HFF-Myc (cell line): ENCODE measurements around the gene TDRD9.

ENCODE experiments used
- DNase-seq: peaks from one replicate; pipeline ENCODE4 v3.0.0-alpha.2; 2011; ENCODE audit warnings: low read depth; ENCODE audit errors: extremely low read depth
- H3K4me3 ChIP-seq: replicated peaks from 2 replicates; pipeline ENCODE4 v1.5.1; 2011; ENCODE audit warnings: low read depth, mild to moderate bottlenecking, control low read depth, low read length
- CTCF ChIP-seq: IDR thresholded peaks from 2 replicates; pipeline ENCODE4 v1.5.1; 2012; ENCODE audit warnings: mild to moderate bottlenecking, low read depth, low read length, control low read depth; ENCODE audit errors: missing control alignments

The TDRD9 gene

GRCh38 chr14:103941973-103942736 is 13.9 kb downstream of the TDRD9 start, which contains the start of gene RD3L:
RD3L (minus strand) TSS chr14:103942529; CDS start chr14:103941695, 834 bp downstream.
- DNase-seq = no peak
- H3K4me3 ChIP-seq = no peak within 1 kb of the TSS
- no peak for TF ChIP-seq CTCF

GRCh38 chr14:103943673-103944072 is 15.4 kb downstream of the TDRD9 start:
- no peak overlapping the region for H3K4me3 ChIP-seq
- no peak for DNase-seq
- no peak for TF ChIP-seq CTCF

DNA sequence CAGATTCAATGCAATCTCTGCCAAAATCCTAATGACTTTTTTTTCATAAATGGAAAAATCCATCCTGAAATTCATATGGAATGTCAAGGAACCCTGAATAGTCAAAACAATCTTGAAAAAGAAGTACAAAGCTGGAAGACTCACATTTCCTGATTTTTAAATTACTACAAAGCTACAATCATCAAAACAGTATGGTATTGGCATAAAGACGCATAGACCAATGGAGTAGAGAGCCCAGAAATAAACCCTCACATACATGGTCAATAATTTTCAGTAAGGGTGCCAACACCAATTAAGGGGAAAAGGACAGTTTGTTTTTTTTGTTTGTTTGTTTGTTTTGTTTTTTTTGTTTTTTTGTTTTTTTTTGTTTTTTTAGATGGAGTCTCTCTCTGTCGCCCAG is 18.7 kb downstream of the TDRD9 start:
- DNase-seq = no peak
- TF ChIP-seq CTCF = no peak
- H3K4me3 ChIP-seq = no peak overlapping the region

GRCh38 chr14:103948442-103948841 is 20.2 kb downstream of the TDRD9 start:
- no peak for TF ChIP-seq CTCF

DNA sequence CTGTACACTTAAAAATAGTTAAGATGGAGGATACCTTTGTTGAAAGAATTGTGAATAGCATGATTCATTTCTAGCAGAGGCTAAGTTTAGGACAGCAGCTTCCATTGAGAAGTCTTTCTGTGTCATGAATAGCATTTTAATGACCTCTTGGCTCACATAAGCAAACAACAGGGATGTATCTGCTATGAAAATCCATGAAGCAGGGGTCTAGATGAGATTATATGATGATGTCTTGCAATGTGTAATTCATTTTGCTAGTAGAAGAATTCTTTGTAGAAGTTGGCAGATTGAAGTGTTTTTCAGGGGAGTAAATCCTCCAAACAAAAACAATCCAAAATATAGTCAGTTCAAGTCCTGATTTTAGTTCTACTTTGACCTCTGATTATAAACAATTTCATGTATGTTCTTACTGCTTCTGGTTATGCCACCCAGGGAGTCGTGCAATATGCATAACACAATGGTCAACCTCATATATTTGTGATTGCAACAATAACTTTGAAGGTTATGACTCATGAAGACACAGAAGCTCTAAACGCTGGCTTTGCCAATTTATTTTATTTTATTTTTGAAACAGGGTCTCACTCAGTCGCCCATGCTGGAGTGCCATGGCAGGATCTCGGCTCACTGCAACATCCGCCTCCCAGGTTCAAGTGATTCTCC is 21.0 kb downstream of the TDRD9 start:
- no peak for TF ChIP-seq CTCF
- DNase-seq = no peak
- H3K4me3 ChIP-seq = no peak overlapping the region

More at GRCh38 chr14:103948442-103948841, 20.2 kb downstream of the TDRD9 start:
- DNase-seq = no peak
- H3K4me3 ChIP-seq = no peak overlapping the region

GRCh38 chr14:103960457-103961055 is 32.3 kb downstream of the TDRD9 start:
- H3K4me3 ChIP-seq = no peak overlapping the region
- no peak for TF ChIP-seq CTCF
- no peak for DNase-seq
